ENCODE data around the gene NDRG2.

DNA sequence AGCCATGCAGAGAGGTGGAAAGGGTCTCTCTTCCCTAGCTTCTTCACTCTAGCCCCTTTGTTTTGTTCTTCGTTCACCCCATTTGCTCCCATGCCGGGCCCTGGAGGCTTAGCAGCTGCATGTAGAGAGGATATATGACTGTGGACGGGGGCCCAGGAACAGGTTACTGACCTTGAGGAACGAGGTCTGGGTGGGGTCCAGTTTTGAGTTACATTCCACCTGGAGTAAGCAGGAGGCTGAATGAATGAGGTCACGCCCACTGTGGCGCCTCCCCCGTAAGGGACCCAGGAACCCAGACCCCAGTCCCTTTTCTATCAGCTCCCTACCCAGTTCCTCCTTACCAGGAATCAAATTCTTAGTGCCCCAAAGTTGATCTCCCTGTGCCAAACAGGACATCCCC, 6.6 kb downstream of the NDRG2 start:
- TF ChIP-seq, protein P1, sequence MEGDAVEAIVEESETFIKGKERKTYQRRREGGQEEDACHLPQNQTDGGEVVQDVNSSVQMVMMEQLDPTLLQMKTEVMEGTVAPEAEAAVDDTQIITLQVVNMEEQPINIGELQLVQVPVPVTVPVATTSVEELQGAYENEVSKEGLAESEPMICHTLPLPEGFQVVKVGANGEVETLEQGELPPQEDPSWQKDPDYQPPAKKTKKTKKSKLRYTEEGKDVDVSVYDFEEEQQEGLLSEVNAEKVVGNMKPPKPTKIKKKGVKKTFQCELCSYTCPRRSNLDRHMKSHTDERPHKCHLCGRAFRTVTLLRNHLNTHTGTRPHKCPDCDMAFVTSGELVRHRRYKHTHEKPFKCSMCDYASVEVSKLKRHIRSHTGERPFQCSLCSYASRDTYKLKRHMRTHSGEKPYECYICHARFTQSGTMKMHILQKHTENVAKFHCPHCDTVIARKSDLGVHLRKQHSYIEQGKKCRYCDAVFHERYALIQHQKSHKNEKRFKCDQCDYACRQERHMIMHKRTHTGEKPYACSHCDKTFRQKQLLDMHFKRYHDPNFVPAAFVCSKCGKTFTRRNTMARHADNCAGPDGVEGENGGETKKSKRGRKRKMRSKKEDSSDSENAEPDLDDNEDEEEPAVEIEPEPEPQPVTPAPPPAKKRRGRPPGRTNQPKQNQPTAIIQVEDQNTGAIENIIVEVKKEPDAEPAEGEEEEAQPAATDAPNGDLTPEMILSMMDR (conservative IDR thresholded peaks at IDR 0.05): no peak
- TF ChIP-seq ZFX (IDR thresholded peaks at IDR 0.05): no peak

Measured in C4-2B (cell line).